GM19099 (cell line): Measurements from ENCODE around the gene KATNAL1.

Source experiments
- POLR2A ChIP-seq: IDR thresholded peaks from 3 replicates; pipeline ENCODE4 v1.6.1; 2011; ENCODE audit warnings: low read depth; ENCODE audit not compliant: insufficient read length; ENCODE audit errors: extremely low read depth

The KATNAL1 gene

DNA sequence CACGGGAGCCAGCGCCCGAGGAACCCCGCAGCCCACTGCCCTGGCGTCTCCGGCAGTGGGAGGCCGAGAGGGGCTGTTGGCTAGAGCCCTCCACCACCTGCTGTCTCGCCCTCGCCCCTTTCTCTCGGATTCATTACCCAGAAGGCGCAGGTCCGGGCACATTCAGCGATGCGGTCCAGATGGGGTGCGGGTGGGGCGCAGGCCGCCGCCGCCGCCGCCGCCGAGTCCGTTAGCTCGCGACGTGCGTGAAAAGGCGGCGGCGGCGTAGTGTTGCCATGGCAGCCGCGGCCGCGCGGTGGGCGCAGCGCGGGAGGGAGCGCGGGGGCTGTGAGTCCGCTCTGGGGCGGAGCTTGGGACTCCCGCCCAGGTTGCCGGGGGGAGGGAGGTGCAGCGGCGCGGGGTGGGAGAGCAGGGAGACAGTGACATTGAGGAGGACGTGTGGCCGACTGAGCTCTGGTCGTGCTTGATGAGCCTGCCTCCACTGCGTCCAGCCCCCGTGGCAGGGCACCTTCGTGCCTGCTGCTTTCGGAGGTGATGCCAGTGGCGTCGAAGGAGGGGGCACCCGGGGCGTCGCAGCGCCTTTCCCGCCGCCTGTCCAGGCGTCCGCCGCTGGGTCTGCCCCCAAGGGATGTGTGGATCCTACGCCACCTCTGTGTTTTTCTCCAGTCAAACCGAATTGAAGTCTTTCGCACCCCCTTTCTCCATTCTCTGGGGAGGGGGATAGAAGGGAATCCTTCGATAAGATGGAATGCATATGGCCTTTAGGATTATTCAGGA, at the start of gene KATNAL1:
KATNAL1 (minus strand) TSS at position 358 of the 777 bp plus-strand sequence. CDS start 23,774 bp downstream, outside the sequence.
- peak; percentile 35 for TF ChIP-seq POLR2A

DNA sequence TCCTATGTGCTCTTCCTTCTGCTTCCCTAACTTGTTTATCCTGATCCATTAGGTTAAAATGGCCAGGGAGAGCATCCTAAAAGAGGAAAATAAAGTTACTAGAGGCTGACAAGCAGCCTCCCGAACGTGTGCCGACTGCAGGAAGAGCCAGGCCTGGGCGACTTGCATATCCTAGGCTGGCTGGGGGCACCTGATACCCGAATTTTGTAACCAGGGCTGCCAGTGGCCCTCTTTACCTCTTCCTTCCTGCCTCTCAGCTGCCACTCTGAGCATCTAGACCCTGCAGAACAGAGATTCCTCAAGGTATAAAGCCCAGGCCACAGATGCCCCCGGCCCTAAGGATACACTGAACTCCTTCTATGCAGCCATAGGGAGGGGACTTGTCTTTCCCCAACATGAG, 48.5 kb upstream of the KATNAL1 start:
- TF ChIP-seq POLR2A, result no peak

- TF ChIP-seq POLR2A, result no peak
These were observed 48.0 kb upstream of the KATNAL1 start for GRCh38 chr13:30355384-30355699.

GRCh38 chr13:30354493-30355383, 47.4 kb upstream of the KATNAL1 start:
- no peak for TF ChIP-seq POLR2A

- TF ChIP-seq POLR2A, result no peak
These were observed 46.3 kb upstream of the KATNAL1 start for GRCh38 chr13:30353471-30354215.

DNA sequence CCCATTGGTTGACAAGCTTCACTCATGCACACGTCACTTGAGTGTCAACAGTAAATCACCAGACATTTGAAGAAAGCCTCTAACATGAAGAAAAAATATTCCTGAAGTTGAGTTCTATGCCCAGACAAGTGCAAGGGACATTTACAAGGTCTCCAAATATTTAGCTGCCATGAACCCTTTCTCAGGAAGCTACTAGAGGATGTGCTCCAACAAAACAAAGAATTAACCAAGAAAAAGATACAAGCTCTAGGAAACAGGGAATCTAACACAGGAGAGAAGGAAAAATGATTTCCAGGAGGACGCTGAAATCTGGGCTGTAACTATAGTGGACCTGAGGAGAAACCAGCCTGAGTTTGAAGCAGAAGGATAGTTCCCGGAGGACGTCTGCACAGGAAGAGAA, 45.7 kb upstream of the KATNAL1 start:
- no peak for TF ChIP-seq POLR2A

DNA sequence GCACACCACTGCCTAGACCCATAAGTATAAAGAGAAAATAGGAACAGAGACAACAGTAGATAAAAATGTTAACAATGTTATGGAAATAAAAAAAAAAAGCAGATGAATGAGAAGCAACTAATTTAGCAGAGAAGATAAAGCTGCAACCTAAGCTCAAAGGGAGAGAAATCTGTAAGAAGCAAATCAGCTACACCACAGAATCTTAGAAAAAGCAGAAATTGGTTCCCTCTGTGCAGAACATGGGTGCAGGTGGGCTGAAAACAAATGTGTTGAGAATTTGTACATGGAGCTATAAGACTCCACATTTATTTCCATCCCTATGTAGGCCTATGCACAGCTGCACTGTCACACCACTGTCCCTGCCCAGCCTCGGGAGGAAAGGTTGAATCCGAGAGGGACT, 44.8 kb upstream of the KATNAL1 start:
- TF ChIP-seq POLR2A, result no peak

DNA sequence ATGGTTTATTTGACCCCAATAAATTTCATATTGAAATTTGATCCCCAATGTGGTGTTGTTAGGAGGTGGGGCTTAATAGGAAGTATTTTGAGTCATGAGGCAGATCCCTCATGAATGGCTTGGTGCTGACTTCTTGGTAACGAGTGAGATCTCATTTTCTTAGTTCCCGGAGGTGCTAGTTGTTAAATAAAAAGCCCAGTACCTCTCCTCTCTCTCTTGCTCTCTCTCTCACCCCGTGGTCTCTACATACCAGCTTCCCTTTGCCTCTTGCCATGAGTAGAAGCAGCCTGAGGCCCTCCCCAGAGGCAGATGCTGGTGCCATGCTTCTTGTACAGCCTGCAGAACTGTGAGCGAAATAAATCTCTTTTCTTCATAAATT, 39.4 kb upstream of the KATNAL1 start:
- no peak for TF ChIP-seq POLR2A

DNA sequence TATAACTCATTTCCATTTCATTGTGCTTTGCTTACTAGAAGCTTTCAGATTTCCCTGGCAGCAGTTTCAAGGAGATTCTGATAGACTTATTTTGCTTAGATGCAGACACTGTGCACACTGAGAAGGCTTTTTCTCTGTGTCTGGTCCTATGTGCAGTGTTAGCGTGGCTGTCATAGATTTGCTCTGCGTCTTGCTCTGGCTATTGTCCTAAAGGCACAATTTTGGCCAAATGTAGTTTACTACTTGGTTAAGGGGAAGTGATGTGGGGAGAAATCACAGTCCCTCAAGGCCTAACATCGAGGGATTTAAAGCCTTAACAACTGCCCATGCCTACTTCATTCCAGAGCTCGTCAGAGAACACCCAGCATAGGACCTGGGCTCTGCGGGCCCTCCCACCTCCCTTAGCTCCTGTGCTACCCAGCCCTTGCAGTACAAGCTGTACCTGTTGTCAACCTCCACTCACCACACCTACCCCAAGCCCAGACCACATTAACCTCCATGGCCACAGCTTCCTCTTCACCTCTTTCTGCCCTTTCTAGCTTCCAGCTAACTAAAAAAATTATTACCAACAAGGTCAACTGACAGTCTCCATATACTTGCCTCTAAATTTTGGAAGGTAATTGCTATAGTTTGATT, 38.9 kb upstream of the KATNAL1 start:
- TF ChIP-seq POLR2A, result no peak

GRCh38 chr13:30345426-30346100, 38.2 kb upstream of the KATNAL1 start:
- TF ChIP-seq POLR2A, result no peak

GRCh38 chr13:30341815-30342570, 34.6 kb upstream of the KATNAL1 start:
- TF ChIP-seq POLR2A, result no peak

- TF ChIP-seq POLR2A, result no peak
These were observed 33.2 kb upstream of the KATNAL1 start for GRCh38 chr13:30340331-30341250.
